Smooth muscle cell (in vitro differentiated cells): ENCODE measurements around the gene JADE3. TPM values are rescaled to one million over a fixed set of nuclear protein-coding genes. Genes with fewer than 3 reads are reported as not detected.

Source experiments
- DNase-seq: peaks from one replicate; lab custom pipeline; 2025; ENCODE audit not compliant: unreplicated experiment; lab: John Stamatoyannopoulos, UW
- H2AFZ ChIP-seq: fragments of 200-600 bp; sonication (generic); 2 replicates; pipeline ENCODE4 v1.6.0; 2016; ENCODE audit warnings: antibody characterized with exemption, low read depth, mild to moderate bottlenecking
- H3F3A ChIP-seq: fragments of 200-600 bp; sonication (generic); 2 replicates; pipeline ENCODE4 v1.6.0; 2017; ENCODE audit warnings: antibody characterized with exemption, low read depth
- H3K27ac ChIP-seq: fragments of 200-600 bp; sonication (generic); 2 replicates; pipeline ENCODE4 v1.5.1; 2016; ENCODE audit warnings: low read depth, mild to moderate bottlenecking
- H3K27me3 ChIP-seq: fragments of 200-600 bp; sonication (generic); 2 replicates; pipeline ENCODE4 v1.6.1; 2016; ENCODE audit warnings: low read depth, mild to moderate bottlenecking
- H3K36me3 ChIP-seq: fragments of 200-600 bp; sonication (generic); 2 replicates; pipeline ENCODE4 v1.5.1; 2016; ENCODE audit warnings: low read depth
- H3K4me1 ChIP-seq: fragments of 200-600 bp; sonication (generic); 2 replicates; pipeline ENCODE4 v1.5.1; 2016; ENCODE audit warnings: low read depth
- H3K4me2 ChIP-seq: fragments of 200-600 bp; sonication (generic); 2 replicates; pipeline ENCODE4 v1.6.0; 2016; ENCODE audit warnings: mild to moderate bottlenecking
- H3K4me3 ChIP-seq: fragments of 200-600 bp; sonication (generic); 2 replicates; pipeline ENCODE4 v1.5.1; 2016; ENCODE audit warnings: mild to moderate bottlenecking
- H3K79me2 ChIP-seq: fragments of 200-600 bp; sonication (generic); 2 replicates; pipeline ENCODE4 v1.6.0; 2016; ENCODE audit warnings: low read depth, mild to moderate bottlenecking
- H3K9ac ChIP-seq: fragments of 200-600 bp; sonication (generic); 2 replicates; pipeline ENCODE4 v1.6.0; 2016; ENCODE audit warnings: low read depth
- H3K9me3 ChIP-seq: fragments of 200-600 bp; sonication (generic); replicated peaks from 2 replicates; pipeline ENCODE4 v1.5.1; 2016; ENCODE audit warnings: low read depth
- H4K20me1 ChIP-seq: fragments of 200-600 bp; sonication (generic); 2 replicates; pipeline ENCODE4 v1.6.0; 2016; ENCODE audit warnings: low read depth
- WGBS: methylation state at CpG from one replicate; pipeline ENCODE4 v1.1.7; 2016; ENCODE audit warnings: low lambda C conversion rate; 5-methylcytosine and 5-hydroxymethylcytosine counted together
- polyA plus RNA-seq: library from polyadenylated mRNA; unstranded; fragments of >200 nt; fragmentation: Nextera tagmentation; extraction: Ambion mirVana; gene quantifications from 2 replicates; pipeline ENCODE4 v1.2.1, GENCODE V29; 2016
- total RNA-seq: library from RNA; depleted of rRNA; stranded (reverse); fragments of >200 nt; gene quantifications from 2 replicates; pipeline ENCODE4 v1.2.3, GENCODE V29; 2014
- TF ChIP-seq, protein P1 (sequence below): fragments of 200-600 bp; sonication (generic); IDR thresholded peaks from 2 replicates; pipeline ENCODE4 v1.5.1; 2017; ENCODE audit warnings: borderline replicate concordance, mild to moderate bottlenecking, antibody characterized with exemption; ENCODE audit not compliant: insufficient read depth, poor library complexity, severe bottlenecking

The JADE3 gene
- total and polyA plus RNA-seq, 2 experiments from 2014 or later: 2.0 to 6.7 TPM

DNA sequence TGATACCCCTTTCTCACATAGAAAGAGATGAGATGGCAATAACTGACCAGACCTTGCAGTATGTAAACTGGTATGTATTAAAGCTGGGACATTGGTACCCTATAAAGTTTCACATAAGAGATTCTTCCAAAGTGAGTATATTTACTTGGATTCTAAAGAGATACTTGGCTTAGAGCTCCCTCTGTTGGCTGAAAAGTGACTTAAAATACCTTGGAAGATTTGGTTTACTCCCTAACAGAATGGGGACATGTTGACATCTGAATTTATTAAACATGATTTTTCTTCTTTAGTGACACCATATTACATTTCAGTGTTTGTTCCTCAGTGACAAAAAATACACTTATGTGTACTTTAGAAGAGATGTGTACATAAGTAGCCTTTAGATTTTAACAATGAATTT is 118.1 kb downstream of the JADE3 start:
- Histone ChIP-seq H3K4me3 (no peak overlapping the region), H3K9me3 (no peaks in the 10 kb centered on the region), H3F3A (no peaks in the 10 kb centered on the region), H3K27ac (no peak overlapping the region), H3K4me1 (no peaks in the 10 kb centered on the region), H3K4me2 (no peak overlapping the region), H4K20me1 (no peaks in the 10 kb centered on the region), H3K36me3 (no peaks in the 10 kb centered on the region), H3K27me3 (no peaks in the 10 kb centered on the region), H3K79me2 (no peaks in the 10 kb centered on the region), H2AFZ (no peak overlapping the region), H3K9ac (no peak overlapping the region)
- TF ChIP-seq, protein P1, sequence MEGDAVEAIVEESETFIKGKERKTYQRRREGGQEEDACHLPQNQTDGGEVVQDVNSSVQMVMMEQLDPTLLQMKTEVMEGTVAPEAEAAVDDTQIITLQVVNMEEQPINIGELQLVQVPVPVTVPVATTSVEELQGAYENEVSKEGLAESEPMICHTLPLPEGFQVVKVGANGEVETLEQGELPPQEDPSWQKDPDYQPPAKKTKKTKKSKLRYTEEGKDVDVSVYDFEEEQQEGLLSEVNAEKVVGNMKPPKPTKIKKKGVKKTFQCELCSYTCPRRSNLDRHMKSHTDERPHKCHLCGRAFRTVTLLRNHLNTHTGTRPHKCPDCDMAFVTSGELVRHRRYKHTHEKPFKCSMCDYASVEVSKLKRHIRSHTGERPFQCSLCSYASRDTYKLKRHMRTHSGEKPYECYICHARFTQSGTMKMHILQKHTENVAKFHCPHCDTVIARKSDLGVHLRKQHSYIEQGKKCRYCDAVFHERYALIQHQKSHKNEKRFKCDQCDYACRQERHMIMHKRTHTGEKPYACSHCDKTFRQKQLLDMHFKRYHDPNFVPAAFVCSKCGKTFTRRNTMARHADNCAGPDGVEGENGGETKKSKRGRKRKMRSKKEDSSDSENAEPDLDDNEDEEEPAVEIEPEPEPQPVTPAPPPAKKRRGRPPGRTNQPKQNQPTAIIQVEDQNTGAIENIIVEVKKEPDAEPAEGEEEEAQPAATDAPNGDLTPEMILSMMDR: peak; percentile 55
- DNase-seq: no peak

DNA sequence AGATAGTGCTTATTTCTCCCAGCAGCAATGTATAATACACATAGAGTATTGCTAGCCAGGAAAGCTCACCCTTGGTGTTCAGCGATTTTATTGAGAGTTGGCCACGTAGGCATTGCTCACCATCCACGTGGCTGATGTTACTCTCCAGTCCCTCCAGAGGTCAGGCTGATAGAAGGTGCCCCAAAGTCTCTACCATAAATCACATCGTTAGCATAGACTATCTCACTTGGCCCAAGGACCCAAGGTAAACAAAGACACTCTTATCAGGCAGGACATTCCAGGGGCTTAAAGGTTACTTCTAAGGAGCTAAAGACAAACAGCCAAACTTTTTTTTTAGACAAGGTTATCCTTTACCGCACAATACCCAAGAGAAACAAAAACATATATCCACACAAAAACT is 135.8 kb downstream of the JADE3 start:
- Histone ChIP-seq H2AFZ (no peak overlapping the region), H3K36me3 (no peaks in the 10 kb centered on the region), H3K27ac (no peak overlapping the region), H3K9ac (no peak overlapping the region), H3K4me1 (no peaks in the 10 kb centered on the region), H3K4me2 (no peak overlapping the region), H3F3A (no peaks in the 10 kb centered on the region), H3K79me2 (no peaks in the 10 kb centered on the region), H4K20me1 (no peaks in the 10 kb centered on the region), H3K9me3 (no peaks in the 10 kb centered on the region), H3K27me3 (no peaks in the 10 kb centered on the region), H3K4me3 (no peak overlapping the region)
- TF ChIP-seq, protein P1: no peak
- DNase-seq: no peak
- WGBS: 48% methylated on average over 5 of the region's 5 CpGs

DNA sequence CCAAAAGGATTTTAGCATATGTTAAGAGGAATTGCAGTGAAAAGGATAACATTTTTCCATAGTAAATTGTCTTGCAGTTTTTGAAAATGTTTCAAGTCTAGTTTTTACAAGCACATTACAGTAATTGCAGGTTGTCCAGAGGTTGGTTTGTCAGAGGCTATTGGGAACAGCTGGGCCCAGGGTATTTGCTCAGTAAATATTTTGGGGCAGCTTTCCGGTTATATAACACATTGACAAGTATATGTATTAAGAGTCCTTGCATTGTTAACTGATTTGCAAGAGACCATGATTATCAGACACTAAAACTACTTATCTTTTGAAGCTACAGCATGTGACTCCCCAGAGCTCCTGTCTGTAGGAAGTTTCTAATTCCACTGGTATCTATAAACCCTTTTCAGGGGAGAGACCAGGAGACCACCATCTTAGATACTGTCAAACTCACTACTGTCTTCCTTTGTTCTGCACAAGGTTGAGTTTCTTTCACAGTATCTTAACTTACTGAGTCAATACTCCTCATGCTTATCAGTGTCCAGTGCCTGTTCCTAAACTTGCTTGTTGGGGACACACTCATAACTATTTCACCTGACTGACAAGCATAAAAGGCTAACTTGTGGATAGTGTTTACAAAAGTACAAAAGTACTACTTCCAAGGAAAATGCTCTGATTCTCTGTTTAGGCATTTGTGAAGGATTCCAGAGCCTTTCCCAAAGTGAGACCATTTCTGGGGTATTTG is 147.1 kb downstream of the JADE3 start:
- TF ChIP-seq, protein P1: no peak
- Histone ChIP-seq H3K27ac (no peak overlapping the region), H3K79me2 (no peaks in the 10 kb centered on the region), H4K20me1 (no peaks in the 10 kb centered on the region), H3K36me3 (no peaks in the 10 kb centered on the region), H3F3A (no peaks in the 10 kb centered on the region), H3K4me1 (no peaks in the 10 kb centered on the region), H3K9me3 (no peaks in the 10 kb centered on the region), H3K9ac (no peak overlapping the region), H3K27me3 (no peaks in the 10 kb centered on the region), H3K4me2 (no peak overlapping the region), H2AFZ (no peak overlapping the region), H3K4me3 (no peak overlapping the region)
- WGBS: 72% methylated on average over 1 of the region's 1 CpG
- no peak for DNase-seq

DNA sequence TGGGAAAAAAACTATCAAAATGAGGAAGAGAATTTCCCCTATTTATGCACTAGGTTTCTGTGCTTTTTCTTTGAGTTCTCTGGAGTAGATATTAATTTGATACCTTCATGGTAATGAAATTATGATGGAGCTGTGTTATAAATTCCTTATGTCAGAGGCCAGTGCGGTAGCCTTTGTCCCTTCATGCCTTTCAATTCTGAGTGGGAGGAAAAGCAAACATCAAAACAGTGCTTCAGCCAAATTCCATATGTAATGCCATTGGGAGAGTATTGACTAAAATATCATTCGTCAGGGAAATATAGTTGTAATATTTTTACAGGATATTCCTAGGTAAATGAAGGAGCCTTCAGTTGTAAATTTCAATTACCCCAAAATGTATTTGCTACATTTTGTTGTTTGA is 148.5 kb downstream of the JADE3 start:
- Histone ChIP-seq H3K4me3 (no peak overlapping the region), H3K36me3 (no peaks in the 10 kb centered on the region), H3K4me2 (no peak overlapping the region), H3K9ac (no peak overlapping the region), H3F3A (no peaks in the 10 kb centered on the region), H3K79me2 (no peaks in the 10 kb centered on the region), H4K20me1 (no peaks in the 10 kb centered on the region), H3K4me1 (no peaks in the 10 kb centered on the region), H3K27me3 (no peaks in the 10 kb centered on the region), H3K27ac (no peak overlapping the region), H2AFZ (no peak overlapping the region), H3K9me3 (no peaks in the 10 kb centered on the region)
- 78% methylated on average over 2 of the region's 2 CpGs for WGBS
- no peak for DNase-seq
- TF ChIP-seq, protein P1: no peak
